T-helper 17 cell (primary cell): Measurements from ENCODE around the gene GGA2. TPM values are rescaled to one million over a fixed set of nuclear protein-coding genes. Genes with fewer than 3 reads are reported as not detected.

Experiments
- ATAC-seq: fragments of 150-1000 bp; cut with Tn5 transposase; 2 replicates; pipeline ENCODE4 v1.10.0; 2021; ENCODE audit warnings: mild to moderate bottlenecking, moderate library complexity
- DNase-seq, 3 donors: peaks; one replicate each; pipeline versions ENCODE4 v3.0.0 to v3.0.0-alpha.2; 2020 to 2021
- H3K9me3 ChIP-seq: one replicate; pipeline ENCODE4 v1.7.0; 2013; ENCODE audit warnings: low read length, mild to moderate bottlenecking; ENCODE audit not compliant: control insufficient read depth, poor library complexity, severe bottlenecking
- H3K27ac Mint-ChIP-seq: one replicate; pipeline ENCODE4 v1.8.0; 2022; ENCODE audit warnings: mild to moderate bottlenecking, moderate library complexity, mixed read lengths
- H3K27me3 Mint-ChIP-seq: one replicate; pipeline ENCODE4 v1.8.0; 2022; ENCODE audit warnings: mixed read lengths
- H3K36me3 Mint-ChIP-seq: one replicate; pipeline ENCODE4 v1.8.0; 2022; ENCODE audit warnings: low read depth, mixed read lengths
- H3K4me1 Mint-ChIP-seq: one replicate; pipeline ENCODE4 v1.8.0; 2022; ENCODE audit warnings: mild to moderate bottlenecking, mixed read lengths
- H3K4me3 Mint-ChIP-seq: one replicate; pipeline ENCODE4 v1.8.0; 2022; ENCODE audit warnings: mild to moderate bottlenecking, moderate library complexity, mixed read lengths
- total RNA-seq, 4 donors: library from RNA in 2 of 4; stranded (reverse) in 2 of 4; gene quantifications; one replicate each; pipeline ENCODE4 v1.2.3 and lab custom pipeline; 2022 to 2026

The GGA2 gene
- total RNA-seq, 2 donors from 2014 or later, result 116 to 117 TPM

- Mint-ChIP-seq H3K4me1 (peaks cover 42% of the 10 kb centered on the region), H3K4me3 (peak overlapping the region; percentile 31), H3K27me3 (no peaks in the 10 kb centered on the region), H3K27ac (peak overlapping the region; percentile 32), H3K36me3 (no peaks in the 10 kb centered on the region)
- DNase-seq, result no peak
- ATAC-seq, result peak; percentile 8
- H3K9me3 ChIP-seq, result no peaks in the 10 kb centered on the region
These were observed 5.1 kb downstream of the GGA2 start for GRCh38 chr16:23505180-23505665.

- ATAC-seq (peak; percentile 83), DNase-seq (peak in 2 of 3 donors; percentile 12 to 20)
- H3K4me3 Mint-ChIP-seq, result peak overlapping the region; percentile 31
- H3K36me3 Mint-ChIP-seq, result no peaks in the 10 kb centered on the region
- H3K4me1 Mint-ChIP-seq, result peaks cover 43% of the 10 kb centered on the region
- no peaks in the 10 kb centered on the region for H3K9me3 ChIP-seq
- peak overlapping the region; percentile 32 for H3K27ac Mint-ChIP-seq
- H3K27me3 Mint-ChIP-seq, result no peaks in the 10 kb centered on the region
These were observed 5.7 kb downstream of the GGA2 start for GRCh38 chr16:23504453-23505179.

- ATAC-seq, result no peak
- Mint-ChIP-seq H3K4me3 (no peak overlapping the region), H3K4me1 (peaks cover 38% of the 10 kb centered on the region)
These were observed 6.2 kb downstream of the GGA2 start for GRCh38 chr16:23504076-23504452.

GRCh38 chr16:23502466-23502865 lies 7.8 kb downstream of the GGA2 start:
- Mint-ChIP-seq H3K4me3 (no peak overlapping the region), H3K4me1 (peaks cover 36% of the 10 kb centered on the region), H3K27ac (no peak overlapping the region), H3K36me3 (no peaks in the 10 kb centered on the region), H3K27me3 (no peaks in the 10 kb centered on the region)
- no peak for ATAC-seq
- H3K9me3 ChIP-seq, result no peaks in the 10 kb centered on the region
- no peak for DNase-seq

More at GRCh38 chr16:23504076-23504452, 6.2 kb downstream of the GGA2 start:
- Mint-ChIP-seq H3K27me3 (no peaks in the 10 kb centered on the region), H3K27ac (peak overlapping the region; percentile 32), H3K36me3 (no peaks in the 10 kb centered on the region)
- DNase-seq, result no peak
- H3K9me3 ChIP-seq, result no peaks in the 10 kb centered on the region

GRCh38 chr16:23501291-23501690 lies 9.0 kb downstream of the GGA2 start:
- Mint-ChIP-seq H3K36me3 (peaks cover 3% of the 10 kb centered on the region), H3K27me3 (no peaks in the 10 kb centered on the region), H3K4me1 (peaks cover 34% of the 10 kb centered on the region), H3K27ac (no peak overlapping the region), H3K4me3 (no peak overlapping the region)
- ATAC-seq (no peak), DNase-seq (no peak)
- no peaks in the 10 kb centered on the region for H3K9me3 ChIP-seq

GRCh38 chr16:23500862-23501225 lies 9.4 kb downstream of the GGA2 start:
- ATAC-seq, result no peak
- peaks cover 3% of the 10 kb centered on the region for H3K36me3 Mint-ChIP-seq
- peaks cover 31% of the 10 kb centered on the region for H3K4me1 Mint-ChIP-seq
- no peaks in the 10 kb centered on the region for H3K9me3 ChIP-seq
- H3K27me3 Mint-ChIP-seq, result no peaks in the 10 kb centered on the region
- H3K4me3 Mint-ChIP-seq, result no peak overlapping the region
- no peak for DNase-seq
- no peak overlapping the region for H3K27ac Mint-ChIP-seq

- peaks cover 30% of the 10 kb centered on the region for H3K4me1 Mint-ChIP-seq
- peak overlapping the region; percentile 31 for H3K4me3 Mint-ChIP-seq
- DNase-seq (no peak), ATAC-seq (no peak)
- no peaks in the 10 kb centered on the region for H3K9me3 ChIP-seq
- no peaks in the 10 kb centered on the region for H3K27me3 Mint-ChIP-seq
- H3K27ac Mint-ChIP-seq, result no peak overlapping the region
- peaks cover 3% of the 10 kb centered on the region for H3K36me3 Mint-ChIP-seq
These were observed 10.0 kb downstream of the GGA2 start for GRCh38 chr16:23500212-23500861.

GRCh38 chr16:23499801-23500200 lies 10.5 kb downstream of the GGA2 start:
- no peak for ATAC-seq
- Mint-ChIP-seq H3K36me3 (peaks cover 3% of the 10 kb centered on the region), H3K27me3 (no peaks in the 10 kb centered on the region), H3K4me3 (peak overlapping the region; percentile 31), H3K4me1 (peaks cover 27% of the 10 kb centered on the region), H3K27ac (no peak overlapping the region)
- H3K9me3 ChIP-seq, result no peaks in the 10 kb centered on the region
- no peak for DNase-seq

- H3K36me3 Mint-ChIP-seq, result peaks cover 3% of the 10 kb centered on the region
- DNase-seq (no peak), ATAC-seq (no peak)
- H3K9me3 ChIP-seq, result no peaks in the 10 kb centered on the region
- H3K4me1 Mint-ChIP-seq, result peaks cover 24% of the 10 kb centered on the region
- peak overlapping the region; percentile 24 for H3K27ac Mint-ChIP-seq
- H3K4me3 Mint-ChIP-seq, result no peak overlapping the region
- H3K27me3 Mint-ChIP-seq, result no peaks in the 10 kb centered on the region
These were observed 11.4 kb downstream of the GGA2 start for GRCh38 chr16:23498863-23499262.

GRCh38 chr16:23497543-23497868 lies 12.8 kb downstream of the GGA2 start:
- peak overlapping the region; percentile 88 for H3K27ac Mint-ChIP-seq
- H3K36me3 Mint-ChIP-seq, result peaks cover 3% of the 10 kb centered on the region
- ATAC-seq (no peak), DNase-seq (no peak)
- H3K4me1 Mint-ChIP-seq, result peaks cover 20% of the 10 kb centered on the region
- H3K27me3 Mint-ChIP-seq, result no peaks in the 10 kb centered on the region
- H3K9me3 ChIP-seq, result no peaks in the 10 kb centered on the region
- H3K4me3 Mint-ChIP-seq, result no peak overlapping the region

- Mint-ChIP-seq H3K27ac (peak overlapping the region; percentile 88), H3K4me1 (peaks cover 20% of the 10 kb centered on the region), H3K4me3 (no peak overlapping the region), H3K27me3 (no peaks in the 10 kb centered on the region), H3K36me3 (peaks cover 3% of the 10 kb centered on the region)
- DNase-seq (no peak), ATAC-seq (no peak)
- H3K9me3 ChIP-seq, result no peaks in the 10 kb centered on the region
These were observed 13.3 kb downstream of the GGA2 start for GRCh38 chr16:23496821-23497542.

GRCh38 chr16:23495671-23496070 lies 14.6 kb downstream of the GGA2 start:
- ATAC-seq, result no peak
- H3K27me3 Mint-ChIP-seq, result no peaks in the 10 kb centered on the region
- no peak for DNase-seq
- no peak overlapping the region for H3K4me3 Mint-ChIP-seq
- H3K4me1 Mint-ChIP-seq, result peaks cover 20% of the 10 kb centered on the region
- H3K27ac Mint-ChIP-seq, result no peak overlapping the region
- H3K9me3 ChIP-seq, result no peaks in the 10 kb centered on the region
- H3K36me3 Mint-ChIP-seq, result peaks cover 5% of the 10 kb centered on the region

- Mint-ChIP-seq H3K27me3 (no peaks in the 10 kb centered on the region), H3K27ac (no peak overlapping the region), H3K4me3 (no peak overlapping the region), H3K36me3 (peaks cover 9% of the 10 kb centered on the region), H3K4me1 (peaks cover 16% of the 10 kb centered on the region)
- ATAC-seq (no peak), DNase-seq (no peak)
- H3K9me3 ChIP-seq, result no peaks in the 10 kb centered on the region
These were observed 16.1 kb downstream of the GGA2 start for GRCh38 chr16:23494188-23494587.
